ACC112 (cell line): ENCODE results near the gene FAM120C.

Experiments
- H2AFZ ChIP-seq: fragments of 200-600 bp; sonication (generic); one replicate; pipeline ENCODE4 v1.6.0; 2017; ENCODE audit warnings: antibody characterized with exemption, low read length; ENCODE audit not compliant: unreplicated experiment
- H3K27ac ChIP-seq: fragments of 200-600 bp; sonication (generic); 2 replicates; pipeline ENCODE4 v1.5.1; 2014; ENCODE audit warnings: low read depth, mild to moderate bottlenecking, antibody characterized with exemption, low read length, moderate library complexity
- H3K27me3 ChIP-seq: fragments of 200-600 bp; sonication (generic); 2 replicates; pipeline ENCODE4 v1.6.1; 2014; ENCODE audit warnings: mild to moderate bottlenecking, antibody characterized with exemption, low read length, moderate library complexity, mixed read lengths; ENCODE audit not compliant: insufficient read depth
- H3K36me3 ChIP-seq: fragments of 200-600 bp; sonication (generic); 2 replicates; pipeline ENCODE4 v1.6.1; 2016; ENCODE audit warnings: mild to moderate bottlenecking, antibody characterized with exemption, low read length, moderate library complexity, mixed read lengths; ENCODE audit not compliant: insufficient read depth
- H3K4me1 ChIP-seq: fragments of 200-600 bp; sonication (generic); one replicate; pipeline ENCODE4 v1.6.1; 2016; ENCODE audit warnings: low read length, mixed read lengths; ENCODE audit not compliant: insufficient read depth, unreplicated experiment, control insufficient read depth
- H3K4me3 ChIP-seq: fragments of 200-600 bp; sonication (generic); 2 replicates; pipeline ENCODE4 v1.5.1; 2014; ENCODE audit warnings: mild to moderate bottlenecking, low read depth, low read length
- H3K79me2 ChIP-seq: fragments of 200-600 bp; sonication (generic); one replicate; pipeline ENCODE4 v1.6.0; 2016; ENCODE audit warnings: low read length; ENCODE audit not compliant: control insufficient read depth, unreplicated experiment, insufficient read depth

Gene FAM120C

GRCh38 chrX:54181202-54181953 is 1.7 kb downstream of the FAM120C start:
- Histone ChIP-seq H3K27me3 (no peaks in the 10 kb centered on the region), H3K4me1 (peaks cover 9% of the 10 kb centered on the region), H2AFZ (no peak overlapping the region), H3K36me3 (no peaks in the 10 kb centered on the region), H3K4me3 (peak overlapping the region; percentile 92), H3K79me2 (peaks cover 63% of the 10 kb centered on the region), H3K27ac (peak overlapping the region; percentile 78)

DNA sequence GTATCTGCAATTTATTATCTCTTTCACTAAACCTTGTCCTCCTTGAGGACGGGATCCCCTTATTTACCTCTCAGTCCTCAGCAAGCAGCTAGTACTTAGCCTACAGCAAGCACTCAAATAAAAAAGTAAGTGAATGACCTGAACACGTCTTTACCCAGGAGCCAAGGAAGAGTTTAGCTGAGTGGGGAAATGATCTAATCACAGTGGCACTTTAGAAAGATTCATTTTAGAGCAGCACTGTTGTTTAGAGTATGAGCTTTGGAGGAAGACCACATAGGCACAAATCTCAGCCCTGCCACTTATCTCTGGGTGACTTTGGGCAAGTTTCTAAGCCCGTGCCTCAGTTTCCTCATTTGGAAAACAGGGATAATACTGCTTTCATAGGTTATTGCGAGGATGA is 2.7 kb downstream of the FAM120C start:
- H3K4me3 ChIP-seq: peak overlapping the region; percentile 92
- no peaks in the 10 kb centered on the region for H3K27me3 ChIP-seq
- peaks cover 9% of the 10 kb centered on the region for H3K4me1 ChIP-seq
- peaks cover 72% of the 10 kb centered on the region for H3K79me2 ChIP-seq
- no peak overlapping the region for H2AFZ ChIP-seq
- H3K36me3 ChIP-seq: no peaks in the 10 kb centered on the region
- H3K27ac ChIP-seq: peak overlapping the region; percentile 78

DNA sequence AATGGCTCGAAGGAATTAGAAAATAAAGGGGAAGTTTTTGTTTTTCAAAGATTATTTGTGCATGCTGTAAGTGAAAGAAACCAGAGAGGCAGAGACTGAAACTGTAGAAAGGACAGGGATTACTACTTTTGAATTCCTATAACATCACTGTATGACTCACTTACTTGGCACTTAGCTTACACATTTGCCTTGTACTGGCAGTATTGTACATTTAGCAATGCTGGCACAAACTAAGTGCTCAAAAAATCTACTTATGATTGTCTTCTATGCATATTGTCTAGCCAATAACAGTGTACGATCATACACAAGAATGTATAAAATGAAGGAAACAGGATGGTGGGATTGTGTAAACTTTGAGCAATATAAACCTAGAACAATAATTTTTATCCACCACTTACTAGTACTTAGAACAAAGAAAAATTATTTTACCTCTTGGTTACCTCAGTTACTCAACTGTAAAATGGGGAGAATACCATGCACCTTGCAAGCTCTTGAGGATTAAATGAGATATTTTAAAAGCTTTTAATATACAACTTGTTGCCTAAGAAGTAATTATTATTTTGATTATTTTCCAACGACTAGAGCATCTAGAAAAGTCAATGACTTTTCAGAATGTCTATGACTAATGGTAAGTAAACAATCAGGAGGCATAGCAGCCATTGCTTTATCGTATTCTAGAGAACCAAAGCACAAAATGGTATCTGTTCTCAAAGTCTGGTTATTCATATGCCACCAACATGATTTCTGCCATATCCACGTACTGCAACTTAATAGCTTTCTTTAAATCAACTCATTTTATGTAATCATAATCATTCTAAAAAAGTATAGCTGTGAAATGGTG is 4.7 kb downstream of the FAM120C start:
- Histone ChIP-seq H2AFZ (no peak overlapping the region), H3K36me3 (no peaks in the 10 kb centered on the region), H3K27ac (peak overlapping the region; percentile 78), H3K4me3 (peak overlapping the region; percentile 92), H3K4me1 (peaks cover 9% of the 10 kb centered on the region), H3K79me2 (peaks cover 88% of the 10 kb centered on the region), H3K27me3 (no peaks in the 10 kb centered on the region)

- H3K27ac ChIP-seq: peak overlapping the region; percentile 78
- no peak overlapping the region for H2AFZ ChIP-seq
- peak overlapping the region; percentile 92 for H3K4me3 ChIP-seq
- peaks cover 83% of the 10 kb centered on the region for H3K79me2 ChIP-seq
- H3K36me3 ChIP-seq: no peaks in the 10 kb centered on the region
- H3K4me1 ChIP-seq: peaks cover 12% of the 10 kb centered on the region
- no peaks in the 10 kb centered on the region for H3K27me3 ChIP-seq
These were observed 5.7 kb downstream of the FAM120C start for GRCh38 chrX:54177306-54177705.

- Histone ChIP-seq H3K4me1 (peaks cover 19% of the 10 kb centered on the region), H2AFZ (no peak overlapping the region), H3K27ac (no peak overlapping the region), H3K27me3 (no peaks in the 10 kb centered on the region), H3K4me3 (no peak overlapping the region), H3K79me2 (peaks cover 51% of the 10 kb centered on the region), H3K36me3 (no peaks in the 10 kb centered on the region)
These were observed 9.3 kb downstream of the FAM120C start for GRCh38 chrX:54173791-54174190.

GRCh38 chrX:54172455-54172854 is 10.6 kb downstream of the FAM120C start:
- peaks cover 16% of the 10 kb centered on the region for H3K4me1 ChIP-seq
- no peak overlapping the region for H3K27ac ChIP-seq
- no peak overlapping the region for H3K4me3 ChIP-seq
- peaks cover 39% of the 10 kb centered on the region for H3K79me2 ChIP-seq
- H3K27me3 ChIP-seq: no peaks in the 10 kb centered on the region
- no peak overlapping the region for H2AFZ ChIP-seq
- no peaks in the 10 kb centered on the region for H3K36me3 ChIP-seq

GRCh38 chrX:54171527-54172250 is 11.4 kb downstream of the FAM120C start:
- Histone ChIP-seq H3K27ac (peak overlapping the region; percentile 69), H2AFZ (no peak overlapping the region), H3K36me3 (no peaks in the 10 kb centered on the region), H3K27me3 (no peaks in the 10 kb centered on the region), H3K4me3 (peak overlapping the region; percentile 37; the same call in 1 of the 2 replicates), H3K4me1 (peaks cover 11% of the 10 kb centered on the region), H3K79me2 (peaks cover 32% of the 10 kb centered on the region)

DNA sequence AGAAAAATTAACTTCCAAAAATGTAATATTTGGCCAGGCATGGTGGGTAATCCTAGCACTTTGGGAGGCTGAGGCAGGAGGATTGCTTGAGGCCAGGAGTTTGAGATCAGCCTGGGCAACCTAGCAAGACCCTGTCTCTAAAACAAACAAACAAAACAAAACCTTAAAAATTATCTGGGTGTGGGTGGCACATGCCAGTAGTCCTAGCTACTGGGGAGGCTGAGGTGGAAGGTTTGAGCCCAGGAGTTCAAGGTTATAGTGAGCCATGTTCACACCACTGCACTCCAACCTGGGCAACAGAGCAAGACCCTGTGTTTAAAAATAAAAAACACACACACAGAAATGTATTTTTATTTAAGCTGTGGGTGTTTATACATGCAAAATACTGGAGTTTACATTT is 12.0 kb downstream of the FAM120C start:
- Histone ChIP-seq H3K36me3 (no peaks in the 10 kb centered on the region), H3K27ac (no peak overlapping the region), H2AFZ (no peak overlapping the region), H3K4me3 (no peak overlapping the region), H3K4me1 (peaks cover 15% of the 10 kb centered on the region), H3K79me2 (peaks cover 26% of the 10 kb centered on the region), H3K27me3 (no peaks in the 10 kb centered on the region)

DNA sequence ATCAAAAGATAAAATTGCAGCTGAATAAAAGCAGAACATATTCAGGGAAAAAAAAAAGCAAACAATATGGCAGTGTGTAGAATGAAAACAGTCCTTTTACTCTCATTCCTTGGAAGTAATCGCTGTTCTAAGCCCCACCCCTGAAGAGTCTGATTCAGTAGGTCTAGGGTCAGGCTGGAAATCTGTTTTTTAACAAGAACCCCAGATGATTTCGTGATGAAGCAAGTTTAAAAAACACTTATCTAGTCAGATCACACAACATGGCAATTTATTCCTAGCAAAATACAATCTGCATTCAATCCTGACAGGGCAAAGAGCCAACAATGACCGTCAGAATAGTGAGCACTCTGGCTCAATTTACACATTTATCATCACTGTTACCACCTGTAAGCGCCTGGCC is 16.1 kb downstream of the FAM120C start:
- Histone ChIP-seq H2AFZ (no peak overlapping the region), H3K4me3 (no peak overlapping the region), H3K27me3 (no peaks in the 10 kb centered on the region), H3K27ac (no peak overlapping the region), H3K4me1 (peaks cover 7% of the 10 kb centered on the region), H3K79me2 (no peaks in the 10 kb centered on the region), H3K36me3 (no peaks in the 10 kb centered on the region)

DNA sequence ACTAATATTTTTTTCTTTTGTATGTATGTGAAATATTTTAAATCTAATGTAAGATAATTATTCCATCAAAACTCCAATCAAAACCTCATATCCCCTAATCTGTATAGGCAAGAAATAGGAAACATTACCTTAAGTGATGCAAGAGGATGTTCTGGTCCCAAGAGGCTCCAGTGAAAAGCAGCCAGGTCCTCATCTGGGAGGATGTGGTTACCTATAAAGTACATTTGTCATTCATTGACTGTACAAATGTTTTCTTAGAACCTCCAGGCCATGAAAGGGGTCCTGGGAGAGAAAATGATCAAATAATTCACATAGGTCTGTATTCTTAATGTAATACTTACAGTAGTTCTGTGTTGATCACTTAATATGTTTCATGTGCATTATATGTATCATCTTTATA is 25.5 kb downstream of the FAM120C start:
- H3K27ac ChIP-seq: no peak overlapping the region
- H3K36me3 ChIP-seq: no peaks in the 10 kb centered on the region
- H3K4me3 ChIP-seq: no peak overlapping the region
- H2AFZ ChIP-seq: no peak overlapping the region
- no peaks in the 10 kb centered on the region for H3K4me1 ChIP-seq
- H3K79me2 ChIP-seq: no peaks in the 10 kb centered on the region
- H3K27me3 ChIP-seq: no peaks in the 10 kb centered on the region
